Loucy (cell line): Measurements from ENCODE around the gene TXNIP.

Experiments
- H2AFZ ChIP-seq: fragments of 200-600 bp; sonication (generic); 2 replicates; pipeline ENCODE4 v1.6.0; 2016; ENCODE audit warnings: antibody characterized with exemption, mild to moderate bottlenecking, low read length, moderate library complexity
- H3F3A ChIP-seq: fragments of 200-600 bp; 2 replicates; pipeline ENCODE4 v1.6.0; 2016; ENCODE audit warnings: antibody characterized with exemption, low read depth, mild to moderate bottlenecking
- H3K27me3 ChIP-seq: fragments of 200-600 bp; sonication (generic); 2 replicates; pipeline ENCODE4 v1.6.1; 2014; ENCODE audit warnings: low read length, mild to moderate bottlenecking; ENCODE audit not compliant: insufficient read depth, poor library complexity, severe bottlenecking
- H3K36me3 ChIP-seq: fragments of 200-600 bp; sonication (generic); 2 replicates; pipeline ENCODE4 v1.6.1; 2016; ENCODE audit warnings: low read length; ENCODE audit not compliant: insufficient read depth
- H3K4me1 ChIP-seq: fragments of 200-600 bp; sonication (generic); 2 replicates; pipeline ENCODE4 v1.5.1; 2014; ENCODE audit warnings: low read length, mild to moderate bottlenecking; ENCODE audit not compliant: insufficient read depth, poor library complexity, severe bottlenecking
- H3K4me2 ChIP-seq: fragments of 200-600 bp; sonication (generic); 2 replicates; pipeline ENCODE4 v1.6.0; 2014; ENCODE audit warnings: antibody characterized with exemption, low read length, low read depth, mild to moderate bottlenecking; ENCODE audit not compliant: poor library complexity, severe bottlenecking
- H3K4me3 ChIP-seq: fragments of 200-600 bp; sonication (generic); 2 replicates; pipeline ENCODE4 v1.5.1; 2014; ENCODE audit warnings: low read length, mild to moderate bottlenecking, mixed read lengths; ENCODE audit not compliant: poor library complexity, severe bottlenecking
- H3K79me2 ChIP-seq: fragments of 200-600 bp; sonication (generic); 2 replicates; pipeline ENCODE4 v1.6.1; 2014; ENCODE audit warnings: low read length; ENCODE audit not compliant: insufficient read depth
- H3K9ac ChIP-seq: fragments of 200-600 bp; sonication (generic); 2 replicates; pipeline ENCODE4 v1.6.0; 2014; ENCODE audit warnings: mild to moderate bottlenecking, low read depth, low read length, moderate library complexity; ENCODE audit not compliant: poor library complexity, severe bottlenecking
- H3K9me2 ChIP-seq: fragments of 200-600 bp; sonication (generic); replicated peaks from 2 replicates; pipeline ENCODE4 v1.6.1; 2016; ENCODE audit warnings: low read depth, low read length, mixed read lengths
- H3K9me3 ChIP-seq: fragments of 200-600 bp; sonication (generic); 2 replicates; pipeline ENCODE4 v1.6.1; 2014; ENCODE audit warnings: mild to moderate bottlenecking, antibody characterized with exemption, low read length, low read depth; ENCODE audit not compliant: insufficient read depth
- H4K20me1 ChIP-seq: fragments of 200-600 bp; sonication (generic); 2 replicates; pipeline ENCODE4 v1.6.0; 2014; ENCODE audit warnings: antibody characterized with exemption, low read length, mild to moderate bottlenecking; ENCODE audit not compliant: insufficient read depth, poor library complexity, severe bottlenecking
- CTCF ChIP-seq: fragments of 200-600 bp; sonication (generic); conservative IDR thresholded peaks from 2 replicates; pipeline ENCODE4 v1.5.1; 2014; ENCODE audit warnings: mild to moderate bottlenecking, antibody characterized with exemption, low read length
- EZH2phosphoT487 ChIP-seq: fragments of 200-600 bp; IDR thresholded peaks from 2 replicates; pipeline ENCODE4 v1.6.1; 2018; ENCODE audit warnings: antibody characterized with exemption, mild to moderate bottlenecking, moderate library complexity, borderline replicate concordance

Gene TXNIP

GRCh38 chr1:145956361-145956760, 40.0 kb downstream of the TXNIP start:
- TF ChIP-seq EZH2phosphoT487, result no peak
- no peak for TF ChIP-seq CTCF
- H4K20me1 ChIP-seq, result peaks cover 20% of the 10 kb centered on the region
- H3K79me2 ChIP-seq, result peaks cover 74% of the 10 kb centered on the region
- H3K4me1 ChIP-seq, result peaks cover 68% of the 10 kb centered on the region
- peak overlapping the region; percentile 79 for H3K4me3 ChIP-seq
- H3K9me2 ChIP-seq, result no peaks in the 10 kb centered on the region
- H3K9me3 ChIP-seq, result no peaks in the 10 kb centered on the region
- H3K36me3 ChIP-seq, result no peaks in the 10 kb centered on the region
- H2AFZ ChIP-seq, result no peak overlapping the region
- H3K9ac ChIP-seq, result peak overlapping the region; percentile 79
- no peaks in the 10 kb centered on the region for H3F3A ChIP-seq
- peak overlapping the region; percentile 91 for H3K4me2 ChIP-seq
- no peaks in the 10 kb centered on the region for H3K27me3 ChIP-seq

GRCh38 chr1:145955436-145955835, 40.9 kb downstream of the TXNIP start:
- Histone ChIP-seq H4K20me1 (peaks cover 21% of the 10 kb centered on the region), H3K79me2 (peaks cover 78% of the 10 kb centered on the region), H3K4me2 (peak overlapping the region; percentile 91), H3K4me3 (peak overlapping the region; percentile 79), H2AFZ (no peak overlapping the region), H3K36me3 (no peaks in the 10 kb centered on the region), H3K4me1 (peaks cover 77% of the 10 kb centered on the region), H3K9ac (peak overlapping the region; percentile 79), H3K9me2 (no peaks in the 10 kb centered on the region), H3K27me3 (no peaks in the 10 kb centered on the region), H3F3A (no peaks in the 10 kb centered on the region), H3K9me3 (no peaks in the 10 kb centered on the region)
- no peak for TF ChIP-seq EZH2phosphoT487

GRCh38 chr1:145953861-145954260, 42.5 kb downstream of the TXNIP start:
- TF ChIP-seq EZH2phosphoT487, result no peak
- no peak for TF ChIP-seq CTCF
- no peaks in the 10 kb centered on the region for H3K9me2 ChIP-seq
- H3K4me2 ChIP-seq, result peak overlapping the region; percentile 91
- H3K79me2 ChIP-seq, result peaks cover 79% of the 10 kb centered on the region
- H3F3A ChIP-seq, result no peaks in the 10 kb centered on the region
- H3K36me3 ChIP-seq, result no peaks in the 10 kb centered on the region
- peak overlapping the region; percentile 79 for H3K4me3 ChIP-seq
- H3K4me1 ChIP-seq, result peaks cover 70% of the 10 kb centered on the region
- H3K27me3 ChIP-seq, result no peaks in the 10 kb centered on the region
- no peak overlapping the region for H2AFZ ChIP-seq
- peaks cover 21% of the 10 kb centered on the region for H4K20me1 ChIP-seq
- no peaks in the 10 kb centered on the region for H3K9me3 ChIP-seq
- peak overlapping the region; percentile 79 for H3K9ac ChIP-seq

GRCh38 chr1:145952903-145953302, 43.5 kb downstream of the TXNIP start:
- H3K4me3 ChIP-seq, result no peak overlapping the region
- H2AFZ ChIP-seq, result no peak overlapping the region
- no peaks in the 10 kb centered on the region for H3K27me3 ChIP-seq
- peaks cover 65% of the 10 kb centered on the region for H3K4me1 ChIP-seq
- H4K20me1 ChIP-seq, result peaks cover 21% of the 10 kb centered on the region
- TF ChIP-seq CTCF (no peak), EZH2phosphoT487 (no peak)
- no peaks in the 10 kb centered on the region for H3F3A ChIP-seq
- no peak overlapping the region for H3K9ac ChIP-seq
- no peaks in the 10 kb centered on the region for H3K9me2 ChIP-seq
- H3K36me3 ChIP-seq, result no peaks in the 10 kb centered on the region
- no peaks in the 10 kb centered on the region for H3K9me3 ChIP-seq
- peaks cover 86% of the 10 kb centered on the region for H3K79me2 ChIP-seq
- H3K4me2 ChIP-seq, result peak overlapping the region; percentile 91
